Loucy (cell line): ENCODE measurements around the gene RXRA.

ENCODE experiments used
- CTCF ChIP-seq: fragments of 200-600 bp; sonication (generic); conservative IDR thresholded peaks from 2 replicates; pipeline ENCODE4 v1.5.1; 2014; ENCODE audit warnings: mild to moderate bottlenecking, antibody characterized with exemption, low read length
- EZH2phosphoT487 ChIP-seq: fragments of 200-600 bp; IDR thresholded peaks from 2 replicates; pipeline ENCODE4 v1.6.1; 2018; ENCODE audit warnings: antibody characterized with exemption, mild to moderate bottlenecking, moderate library complexity, borderline replicate concordance

GRCh38 chr9:134395737-134396257 lies 69.5 kb downstream of the RXRA start:
- TF ChIP-seq CTCF (no peak), EZH2phosphoT487 (no peak)
